SK-N-SH treated with all-trans-retinoic acid at 6 μM for 48 hours (cell line): ENCODE results near the gene MTFP1.

Experiments
- ATAC-seq: fragments of 200-7000 bp; cut with Tn5 transposase; 3 replicates; pipeline ENCODE4 v1.9.1; 2020; ENCODE audit warnings: mild to moderate bottlenecking, moderate library complexity
- ARNTL ChIP-seq: fragments of 450-650 bp; formaldehyde crosslinking; IDR thresholded peaks from 2 replicates; pipeline ENCODE4 v1.5.0; 2020; ENCODE audit warnings: low read depth, mild to moderate bottlenecking, moderate library complexity, borderline replicate concordance
- BACH2 ChIP-seq: fragments of 250-450 bp; sonication (Bioruptor Pico); IDR thresholded peaks from 2 replicates; pipeline ENCODE4 v1.9.0; 2021; ENCODE audit warnings: mild to moderate bottlenecking, borderline replicate concordance
- CSDC2 ChIP-seq: fragments of 250-450 bp; sonication (Bioruptor Pico); IDR thresholded peaks from 2 replicates; pipeline ENCODE4 v1.5.0; 2020; ENCODE audit warnings: mild to moderate bottlenecking, moderate library complexity
- ESRRG ChIP-seq: fragments of 250-450 bp; sonication (Bioruptor Pico); IDR thresholded peaks from 2 replicates; pipeline ENCODE4 v1.6.1; 2021; ENCODE audit warnings: mild to moderate bottlenecking
- OSR1 ChIP-seq: fragments of 250-450 bp; sonication (Bioruptor Pico); IDR thresholded peaks from 2 replicates; pipeline ENCODE4 v1.8.0; 2022; ENCODE audit warnings: moderate library complexity, mild to moderate bottlenecking, inconsistent platforms
- POU6F1 ChIP-seq: fragments of 250-450 bp; sonication (Bioruptor Pico); IDR thresholded peaks from 2 replicates; pipeline ENCODE4 v1.8.0; 2021; ENCODE audit warnings: low read depth, mild to moderate bottlenecking, moderate library complexity, borderline replicate concordance
- RARB ChIP-seq: fragments of 250-450 bp; sonication (Bioruptor Pico); IDR thresholded peaks from 2 replicates; pipeline ENCODE4 v1.8.0; 2021; ENCODE audit warnings: mild to moderate bottlenecking, moderate library complexity
- TCF4 ChIP-seq: fragments of 250-450 bp; sonication (Bioruptor Pico); IDR thresholded peaks from 2 replicates; pipeline ENCODE4 v1.8.0; 2021; ENCODE audit warnings: mild to moderate bottlenecking, moderate library complexity, borderline replicate concordance
- TOX ChIP-seq: fragments of 250-450 bp; sonication (Bioruptor Pico); IDR thresholded peaks from 2 replicates; pipeline ENCODE4 v1.8.0; 2021; ENCODE audit warnings: mild to moderate bottlenecking, moderate library complexity, borderline replicate concordance
- ZFP3 ChIP-seq: fragments of 250-450 bp; sonication (Bioruptor Pico); IDR thresholded peaks from 2 replicates; pipeline ENCODE4 v1.5.0; 2020; ENCODE audit warnings: mild to moderate bottlenecking, moderate library complexity
- ZFP30 ChIP-seq: fragments of 450-650 bp; formaldehyde crosslinking; IDR thresholded peaks from 2 replicates; pipeline ENCODE4 v1.5.0; 2022; ENCODE audit warnings: mild to moderate bottlenecking, moderate library complexity
- ZNF565 ChIP-seq: fragments of 450-650 bp; formaldehyde crosslinking; conservative IDR thresholded peaks from 2 replicates; pipeline ENCODE4 v1.5.0; 2020; ENCODE audit warnings: low read depth, mild to moderate bottlenecking, moderate library complexity
- ZNF70 ChIP-seq: fragments of 450-650 bp; formaldehyde crosslinking; IDR thresholded peaks from 2 replicates; pipeline ENCODE4 v1.5.0; 2020; ENCODE audit warnings: mild to moderate bottlenecking, moderate library complexity
- ZNF8 ChIP-seq: fragments of 450-650 bp; formaldehyde crosslinking; IDR thresholded peaks from 2 replicates; pipeline ENCODE4 v1.5.0; 2020; ENCODE audit warnings: mild to moderate bottlenecking, moderate library complexity
- TF ChIP-seq, protein P1 (sequence below): fragments of 250-450 bp; sonication (Bioruptor Pico); IDR thresholded peaks from 2 replicates; pipeline ENCODE4 v1.8.0; 2020; ENCODE audit warnings: mild to moderate bottlenecking, moderate library complexity, borderline replicate concordance
- TF ChIP-seq, protein P2 (sequence below): fragments of 250-450 bp; sonication (Bioruptor Pico); IDR thresholded peaks from 2 replicates; pipeline ENCODE4 v1.5.1; 2020; ENCODE audit warnings: low read depth, mild to moderate bottlenecking, moderate library complexity
- TF ChIP-seq, protein P3 (sequence below): fragments of 250-450 bp; sonication (Bioruptor Pico); IDR thresholded peaks from 2 replicates; pipeline ENCODE4 v1.5.1; 2021; ENCODE audit warnings: mild to moderate bottlenecking, moderate library complexity
- TF ChIP-seq, protein P4 (sequence below): fragments of 250-450 bp; sonication (Bioruptor Pico); IDR thresholded peaks from 2 replicates; pipeline ENCODE4 v1.5.0; 2020; ENCODE audit warnings: mild to moderate bottlenecking, moderate library complexity

MTFP1 gene

GRCh38 chr22:30414525-30415047, 11.0 kb upstream of the MTFP1 start (continued):
- TF ChIP-seq, protein P1, sequence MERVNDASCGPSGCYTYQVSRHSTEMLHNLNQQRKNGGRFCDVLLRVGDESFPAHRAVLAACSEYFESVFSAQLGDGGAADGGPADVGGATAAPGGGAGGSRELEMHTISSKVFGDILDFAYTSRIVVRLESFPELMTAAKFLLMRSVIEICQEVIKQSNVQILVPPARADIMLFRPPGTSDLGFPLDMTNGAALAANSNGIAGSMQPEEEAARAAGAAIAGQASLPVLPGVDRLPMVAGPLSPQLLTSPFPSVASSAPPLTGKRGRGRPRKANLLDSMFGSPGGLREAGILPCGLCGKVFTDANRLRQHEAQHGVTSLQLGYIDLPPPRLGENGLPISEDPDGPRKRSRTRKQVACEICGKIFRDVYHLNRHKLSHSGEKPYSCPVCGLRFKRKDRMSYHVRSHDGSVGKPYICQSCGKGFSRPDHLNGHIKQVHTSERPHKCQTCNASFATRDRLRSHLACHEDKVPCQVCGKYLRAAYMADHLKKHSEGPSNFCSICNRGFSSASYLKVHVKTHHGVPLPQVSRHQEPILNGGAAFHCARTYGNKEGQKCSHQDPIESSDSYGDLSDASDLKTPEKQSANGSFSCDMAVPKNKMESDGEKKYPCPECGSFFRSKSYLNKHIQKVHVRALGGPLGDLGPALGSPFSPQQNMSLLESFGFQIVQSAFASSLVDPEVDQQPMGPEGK (CRISPR knock-in tag): no peak

- no peak for ATAC-seq
- TF ChIP-seq ZFP30 (CRISPR knock-in tag) (no peak), ZNF70 (CRISPR knock-in tag) (no peak), CSDC2 (CRISPR knock-in tag) (no peak), POU6F1 (no peak), ARNTL (CRISPR knock-in tag) (no peak), BACH2 (CRISPR knock-in tag) (no peak), TOX (CRISPR knock-in tag) (no peak), ZFP3 (CRISPR knock-in tag) (no peak), RARB (no peak), ZNF565 (CRISPR knock-in tag) (no peak), ZNF8 (CRISPR knock-in tag) (no peak), ESRRG (CRISPR knock-in tag) (no peak), TCF4 (CRISPR knock-in tag) (no peak)
- TF ChIP-seq, protein P2, sequence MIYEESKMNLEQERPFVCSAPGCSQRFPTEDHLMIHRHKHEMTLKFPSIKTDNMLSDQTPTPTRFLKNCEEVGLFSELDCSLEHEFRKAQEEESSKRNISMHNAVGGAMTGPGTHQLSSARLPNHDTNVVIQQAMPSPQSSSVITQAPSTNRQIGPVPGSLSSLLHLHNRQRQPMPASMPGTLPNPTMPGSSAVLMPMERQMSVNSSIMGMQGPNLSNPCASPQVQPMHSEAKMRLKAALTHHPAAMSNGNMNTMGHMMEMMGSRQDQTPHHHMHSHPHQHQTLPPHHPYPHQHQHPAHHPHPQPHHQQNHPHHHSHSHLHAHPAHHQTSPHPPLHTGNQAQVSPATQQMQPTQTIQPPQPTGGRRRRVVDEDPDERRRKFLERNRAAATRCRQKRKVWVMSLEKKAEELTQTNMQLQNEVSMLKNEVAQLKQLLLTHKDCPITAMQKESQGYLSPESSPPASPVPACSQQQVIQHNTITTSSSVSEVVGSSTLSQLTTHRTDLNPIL (CRISPR knock-in tag): no peak
- TF ChIP-seq, protein P1 (CRISPR knock-in tag): no peak
- TF ChIP-seq, protein P3, sequence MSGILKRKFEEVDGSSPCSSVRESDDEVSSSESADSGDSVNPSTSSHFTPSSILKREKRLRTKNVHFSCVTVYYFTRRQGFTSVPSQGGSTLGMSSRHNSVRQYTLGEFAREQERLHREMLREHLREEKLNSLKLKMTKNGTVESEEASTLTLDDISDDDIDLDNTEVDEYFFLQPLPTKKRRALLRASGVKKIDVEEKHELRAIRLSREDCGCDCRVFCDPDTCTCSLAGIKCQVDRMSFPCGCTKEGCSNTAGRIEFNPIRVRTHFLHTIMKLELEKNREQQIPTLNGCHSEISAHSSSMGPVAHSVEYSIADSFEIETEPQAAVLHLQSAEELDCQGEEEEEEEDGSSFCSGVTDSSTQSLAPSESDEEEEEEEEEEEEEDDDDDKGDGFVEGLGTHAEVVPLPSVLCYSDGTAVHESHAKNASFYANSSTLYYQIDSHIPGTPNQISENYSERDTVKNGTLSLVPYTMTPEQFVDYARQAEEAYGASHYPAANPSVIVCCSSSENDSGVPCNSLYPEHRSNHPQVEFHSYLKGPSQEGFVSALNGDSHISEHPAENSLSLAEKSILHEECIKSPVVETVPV (CRISPR knock-in tag): no peak
Observed at GRCh38 chr22:30416403-30416802, 9.2 kb upstream of the MTFP1 start.

GRCh38 chr22:30416837-30417236, 8.7 kb upstream of the MTFP1 start:
- ATAC-seq: no peak
- TF ChIP-seq OSR1 (CRISPR knock-in tag) (no peak), ZFP30 (CRISPR knock-in tag) (no peak)
- TF ChIP-seq, protein P4, sequence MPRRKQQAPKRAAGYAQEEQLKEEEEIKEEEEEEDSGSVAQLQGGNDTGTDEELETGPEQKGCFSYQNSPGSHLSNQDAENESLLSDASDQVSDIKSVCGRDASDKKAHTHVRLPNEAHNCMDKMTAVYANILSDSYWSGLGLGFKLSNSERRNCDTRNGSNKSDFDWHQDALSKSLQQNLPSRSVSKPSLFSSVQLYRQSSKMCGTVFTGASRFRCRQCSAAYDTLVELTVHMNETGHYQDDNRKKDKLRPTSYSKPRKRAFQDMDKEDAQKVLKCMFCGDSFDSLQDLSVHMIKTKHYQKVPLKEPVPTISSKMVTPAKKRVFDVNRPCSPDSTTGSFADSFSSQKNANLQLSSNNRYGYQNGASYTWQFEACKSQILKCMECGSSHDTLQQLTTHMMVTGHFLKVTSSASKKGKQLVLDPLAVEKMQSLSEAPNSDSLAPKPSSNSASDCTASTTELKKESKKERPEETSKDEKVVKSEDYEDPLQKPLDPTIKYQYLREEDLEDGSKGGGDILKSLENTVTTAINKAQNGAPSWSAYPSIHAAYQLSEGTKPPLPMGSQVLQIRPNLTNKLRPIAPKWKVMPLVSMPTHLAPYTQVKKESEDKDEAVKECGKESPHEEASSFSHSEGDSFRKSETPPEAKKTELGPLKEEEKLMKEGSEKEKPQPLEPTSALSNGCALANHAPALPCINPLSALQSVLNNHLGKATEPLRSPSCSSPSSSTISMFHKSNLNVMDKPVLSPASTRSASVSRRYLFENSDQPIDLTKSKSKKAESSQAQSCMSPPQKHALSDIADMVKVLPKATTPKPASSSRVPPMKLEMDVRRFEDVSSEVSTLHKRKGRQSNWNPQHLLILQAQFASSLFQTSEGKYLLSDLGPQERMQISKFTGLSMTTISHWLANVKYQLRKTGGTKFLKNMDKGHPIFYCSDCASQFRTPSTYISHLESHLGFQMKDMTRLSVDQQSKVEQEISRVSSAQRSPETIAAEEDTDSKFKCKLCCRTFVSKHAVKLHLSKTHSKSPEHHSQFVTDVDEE (CRISPR knock-in tag): no peak
